HG03442 (cell line): ENCODE measurements around the gene CSTB.
A peak's percentile ranks its signal among the peaks of the same experiment; 100 is the strongest.

Source experiments
- ATAC-seq: cut with Tn5 transposase; IDR thresholded peaks from one replicate; pipeline ENCODE4 v1.9.1; 2021; ENCODE audit warnings: mild to moderate bottlenecking, moderate library complexity; ENCODE audit not compliant: unreplicated experiment

The CSTB gene

DNA sequence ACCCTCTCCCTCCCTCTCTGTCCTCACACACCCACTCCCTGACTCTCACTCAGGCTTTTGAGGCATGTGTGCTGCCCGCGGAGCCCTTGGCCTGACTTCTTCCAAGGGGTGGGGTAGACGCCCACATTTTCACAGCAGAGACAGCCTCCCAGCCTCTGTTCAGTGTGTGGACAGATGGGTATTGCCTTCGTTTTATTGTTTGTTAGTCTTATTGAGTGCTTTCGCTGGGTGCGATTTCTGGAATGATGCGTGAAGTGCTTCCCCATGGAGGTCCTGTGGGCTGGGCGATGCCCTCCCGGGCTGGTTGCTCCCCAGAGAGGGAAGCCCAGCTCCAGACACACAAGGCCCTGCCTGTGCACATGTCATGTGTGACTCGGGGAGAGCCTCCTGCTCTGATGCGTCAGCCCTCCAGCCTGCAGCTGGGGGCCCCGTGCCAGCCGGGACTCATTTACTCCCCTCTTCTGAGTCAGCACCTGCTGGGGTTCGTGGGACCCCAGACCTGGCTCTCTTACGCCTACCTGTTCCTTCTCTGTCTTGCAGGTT lies 42.5 kb downstream of the CSTB start:
- no peak for ATAC-seq

DNA sequence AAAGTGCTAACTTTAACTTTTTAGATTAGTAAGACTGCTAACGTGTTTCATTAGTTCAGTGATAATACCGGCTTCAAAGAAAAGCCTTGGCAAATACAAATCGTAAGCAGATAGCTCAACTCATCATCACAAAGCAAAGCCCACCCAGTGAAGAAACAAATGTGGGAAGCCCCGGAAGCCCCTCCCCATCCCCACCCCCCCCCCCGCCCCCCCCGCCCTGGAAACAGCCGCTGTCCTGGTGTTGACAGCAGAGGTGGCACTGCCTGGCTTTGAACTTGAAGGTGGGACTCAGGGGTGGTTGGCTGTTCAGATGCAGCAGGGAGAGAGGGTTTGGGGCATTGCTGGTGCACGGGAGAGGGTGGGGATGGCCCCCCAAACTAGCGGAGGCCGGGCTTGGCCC lies 43.0 kb downstream of the CSTB start:
- no peak for ATAC-seq

DNA sequence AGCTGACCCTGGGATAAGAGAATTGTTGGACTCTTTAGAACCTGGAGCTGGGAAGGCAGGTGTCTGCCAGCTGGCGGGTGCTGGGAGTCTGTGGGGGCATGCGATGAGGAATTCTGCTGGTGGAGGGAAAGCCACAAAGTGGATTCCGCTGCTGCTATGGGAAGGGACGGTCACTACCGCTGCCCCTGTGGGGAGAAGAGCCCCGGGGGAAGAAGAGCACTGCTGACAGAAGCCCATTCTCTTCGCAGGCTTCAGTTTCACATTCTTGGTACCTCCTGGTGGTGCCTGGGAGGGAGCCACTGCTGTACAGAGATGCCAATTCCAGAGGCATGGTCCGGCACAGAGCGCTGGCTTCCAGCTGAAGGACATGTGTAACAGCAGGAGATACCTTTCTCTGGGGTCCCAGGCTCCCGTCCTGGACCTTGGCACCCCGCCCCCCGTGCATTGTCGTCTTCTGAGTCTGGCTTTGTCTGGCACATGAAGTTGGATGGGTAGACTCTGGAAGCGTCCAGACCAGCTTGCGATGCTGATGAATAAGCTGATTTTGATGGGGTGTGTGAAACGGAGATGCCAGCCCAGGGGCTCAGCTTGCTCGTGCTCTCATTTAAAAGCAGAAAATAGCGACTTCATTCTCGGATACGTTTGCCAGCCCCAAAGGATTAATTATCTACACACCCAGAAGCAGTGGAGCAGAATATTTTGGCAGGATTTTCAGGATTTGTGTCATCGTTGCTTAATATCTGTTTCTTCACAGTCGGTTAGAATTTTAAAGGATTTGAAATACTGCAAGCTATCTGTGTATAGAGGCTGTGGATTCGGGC lies 44.0 kb downstream of the CSTB start:
- no peak for ATAC-seq

DNA sequence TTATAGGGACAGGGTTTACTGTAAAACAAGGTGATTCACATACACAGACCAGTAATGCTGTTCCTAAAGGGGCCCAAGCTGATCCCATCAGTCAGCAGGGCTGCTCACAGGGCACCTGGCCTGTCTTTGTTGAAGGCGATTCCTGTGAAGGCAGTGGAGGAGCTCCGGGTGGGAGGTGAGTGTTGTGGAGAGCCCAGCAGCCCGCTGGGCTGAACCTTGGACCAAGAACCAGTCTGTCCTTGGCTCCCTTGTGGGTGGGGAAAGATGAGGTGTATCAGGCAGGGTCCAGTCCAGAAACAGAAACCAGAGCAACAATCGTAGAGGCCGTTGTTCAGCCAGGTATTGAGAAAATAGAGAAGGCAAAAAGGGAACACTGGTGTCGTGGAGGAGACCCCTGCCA lies 44.6 kb downstream of the CSTB start:
- no peak for ATAC-seq

DNA sequence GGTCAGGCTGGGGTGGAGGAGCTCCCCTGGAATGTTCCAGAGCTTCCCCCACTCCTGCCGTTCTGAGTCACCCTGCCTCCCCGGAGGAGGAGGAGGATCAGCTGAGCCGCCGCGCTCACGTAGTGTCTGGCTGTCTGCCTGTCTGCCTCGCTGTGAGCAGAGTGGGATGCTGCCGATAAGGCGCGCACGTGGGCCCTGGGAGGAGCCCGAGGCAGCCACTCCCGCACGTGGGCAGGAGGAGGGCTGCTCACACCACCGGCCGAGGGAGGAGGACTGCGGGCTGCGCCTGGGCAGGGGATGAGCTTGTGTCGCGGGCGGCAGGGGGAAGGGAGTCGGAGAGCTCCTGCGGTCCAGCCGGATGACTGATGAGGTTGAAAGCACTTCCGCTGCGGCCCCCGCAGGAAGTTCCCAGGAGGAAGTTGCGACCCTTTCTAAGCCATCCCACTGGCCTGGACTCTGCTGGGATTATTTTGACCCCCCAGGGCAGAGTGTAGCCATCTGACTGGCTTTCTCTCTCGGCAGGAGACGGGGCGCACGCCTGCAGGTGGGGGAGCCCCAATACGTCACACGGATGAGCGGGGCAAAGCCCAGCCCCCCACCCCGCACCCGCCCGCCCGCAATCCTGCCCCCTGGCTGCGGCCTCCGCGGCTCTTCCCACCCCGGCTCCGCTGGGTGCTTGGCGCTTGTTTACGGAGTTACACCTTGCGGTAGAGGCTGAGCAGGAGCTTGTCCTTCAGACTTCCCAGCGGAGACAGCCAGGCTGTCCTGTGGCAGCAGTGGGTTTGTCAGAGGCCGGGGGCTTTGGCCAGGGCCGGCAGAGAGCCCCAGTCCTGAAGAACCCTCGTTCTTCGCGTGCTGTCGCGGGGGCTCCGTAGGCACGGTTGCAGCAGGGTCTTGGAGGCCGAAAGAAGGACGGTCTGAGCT lies 47.4 kb downstream of the CSTB start:
- peak; percentile 68 for ATAC-seq

DNA sequence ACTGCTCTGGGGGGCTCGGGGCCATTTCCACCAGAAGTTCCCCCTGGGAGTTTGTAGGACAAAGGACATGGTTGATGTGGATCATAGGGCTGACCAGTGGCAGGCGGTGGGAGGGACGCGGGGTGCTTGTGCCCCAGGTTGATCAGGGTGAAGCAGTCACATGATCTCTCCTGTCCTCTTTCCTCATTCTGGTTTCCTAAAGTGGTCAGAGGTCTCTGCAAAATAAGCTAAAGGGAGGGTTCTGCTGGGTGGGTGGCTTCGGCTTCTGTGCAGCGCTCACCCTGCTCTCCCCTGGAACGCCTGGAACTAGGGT lies 48.0 kb downstream of the CSTB start:
- ATAC-seq: no peak

DNA sequence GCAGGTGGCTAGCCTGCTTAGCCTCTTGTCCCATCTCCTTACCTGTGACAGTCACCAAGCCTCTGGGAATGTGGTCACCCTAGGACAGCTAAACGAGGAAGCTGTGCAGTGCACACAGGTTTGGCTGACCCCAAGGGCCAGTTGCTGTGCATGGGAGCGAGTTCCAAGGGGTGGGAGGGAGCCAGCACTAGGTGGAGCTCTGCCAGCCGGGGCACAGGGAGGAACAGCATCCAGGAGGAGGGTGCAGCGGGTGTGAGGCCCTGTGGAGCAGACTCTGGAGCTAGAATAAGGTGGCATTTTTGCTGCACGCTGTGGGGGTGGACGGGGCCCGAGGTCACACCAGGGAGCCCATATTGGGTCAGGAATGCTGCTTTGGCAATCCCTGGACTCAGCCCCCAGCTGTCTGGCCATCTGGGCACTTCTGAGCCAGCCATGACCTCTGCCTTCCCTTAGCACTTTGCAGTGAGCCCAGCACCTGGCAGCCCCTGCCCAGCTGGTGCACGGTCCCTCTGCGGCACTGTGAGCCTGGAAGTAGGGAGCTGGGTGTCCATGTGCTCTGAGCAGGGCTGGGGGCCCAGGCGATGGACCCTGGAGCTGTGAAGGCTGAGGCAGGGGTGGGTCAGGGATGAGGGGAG lies 48.5 kb downstream of the CSTB start:
- no peak for ATAC-seq

DNA sequence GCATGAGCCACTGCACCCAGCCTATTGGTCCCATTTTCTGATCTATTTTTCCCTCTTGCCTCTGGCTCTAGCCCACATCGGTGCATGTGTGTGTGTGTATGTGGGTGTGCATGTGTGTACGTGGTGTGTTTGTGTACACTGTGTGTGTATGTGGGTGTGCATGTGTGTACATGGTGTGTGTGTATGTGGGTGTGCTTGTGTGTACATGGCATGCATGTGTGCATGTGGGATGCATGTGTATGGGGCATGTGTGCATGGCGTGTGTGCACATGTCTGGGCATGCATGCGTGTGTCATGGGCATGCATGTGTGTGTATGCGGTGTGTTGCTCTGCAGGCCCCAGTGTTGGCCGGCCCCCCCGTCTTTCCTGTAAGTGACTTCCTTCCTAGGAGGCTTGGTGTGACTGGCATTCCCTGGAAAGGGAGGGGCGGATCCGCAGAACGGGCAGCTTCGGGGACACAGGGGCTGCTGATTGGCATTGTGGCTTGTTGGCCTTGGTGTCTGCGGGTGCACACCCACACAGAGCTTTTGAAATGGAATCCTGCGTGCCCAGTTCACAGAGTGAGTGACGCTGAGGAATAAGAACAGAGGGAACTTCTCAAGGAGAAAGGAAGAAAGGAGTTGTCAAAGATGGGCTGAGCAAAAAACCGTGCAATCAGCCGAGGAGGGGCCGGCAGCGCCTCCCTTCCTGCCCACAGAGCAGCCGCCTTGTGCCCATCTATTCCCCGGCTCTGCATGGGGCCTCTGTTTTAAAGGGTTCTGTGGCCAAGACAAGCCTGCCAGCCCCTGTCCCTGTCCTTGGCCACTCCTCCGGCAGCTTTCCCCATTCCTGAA lies 49.2 kb downstream of the CSTB start:
- no peak for ATAC-seq
